NCI-H1694 (cell line): ENCODE data around the gene RAB25.

Experiments
- DNase-seq: peaks from one replicate; lab custom pipeline; 2025; lab: John Stamatoyannopoulos, UW

Gene RAB25

DNA sequence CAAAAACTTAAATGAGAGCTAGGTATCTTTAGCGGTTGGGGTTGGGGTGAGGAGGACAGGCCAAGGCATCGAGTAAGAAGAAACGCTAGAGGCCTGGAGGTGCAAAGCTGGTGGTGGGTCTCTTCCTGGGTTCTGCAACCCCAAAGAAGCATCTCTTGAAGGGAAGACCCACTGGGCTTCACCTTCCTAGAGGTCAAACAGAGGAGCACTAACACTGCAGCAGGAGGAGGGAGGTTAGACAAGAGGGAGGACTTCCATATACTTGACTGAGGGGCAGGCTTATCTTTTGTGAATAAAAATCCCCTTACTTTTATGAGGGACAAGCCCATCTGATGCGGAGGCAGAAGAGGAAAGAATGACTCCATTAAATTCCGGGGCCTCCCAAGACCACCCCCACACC lies 18.8 kb downstream of the RAB25 start:
- no peak for DNase-seq

DNA sequence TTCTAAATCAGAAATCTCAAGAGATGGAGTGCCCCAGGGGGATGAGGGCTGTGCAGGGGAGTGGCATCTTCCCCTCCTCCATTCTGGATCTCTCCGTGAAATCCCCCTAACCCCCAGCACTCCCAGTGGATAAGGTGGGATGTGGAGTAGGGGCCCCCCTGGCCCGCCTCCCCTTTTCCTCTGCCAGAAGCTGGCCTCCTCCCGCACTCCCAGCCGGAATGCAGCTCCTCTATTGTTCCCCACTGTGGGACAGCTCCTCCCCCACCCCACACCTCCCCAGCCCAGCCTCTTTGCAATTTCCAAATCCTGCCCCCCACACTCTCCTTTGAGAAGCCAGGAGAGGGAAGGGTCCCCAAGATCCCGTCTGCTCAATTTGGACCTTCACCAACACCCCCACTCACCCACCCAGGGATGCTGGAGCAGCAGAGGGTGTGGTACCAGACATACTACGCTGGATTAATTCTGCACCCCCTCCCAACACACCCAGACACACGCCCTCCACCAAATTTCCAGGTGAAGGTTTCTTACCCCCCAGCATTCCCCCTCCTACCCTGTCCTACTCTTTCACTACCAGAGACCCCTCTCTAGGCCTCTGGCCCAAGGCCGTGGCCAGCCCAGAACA lies 19.4 kb downstream of the RAB25 start:
- DNase-seq: no peak

DNA sequence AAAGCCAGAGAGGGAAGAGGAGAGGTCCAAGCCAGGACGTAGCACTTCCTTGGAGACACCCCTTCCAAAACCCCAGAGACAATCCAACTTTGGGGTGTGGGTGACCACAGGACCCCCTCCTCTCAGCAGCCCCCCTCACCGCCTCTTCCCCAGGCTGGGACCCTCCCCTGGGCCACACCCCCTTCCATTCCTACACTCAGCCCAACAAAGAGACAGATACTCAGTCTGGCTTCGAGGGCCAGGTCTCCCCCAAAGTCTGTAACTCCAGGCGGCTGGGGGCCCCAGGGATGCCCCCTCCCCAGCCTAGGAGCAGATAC lies 19.9 kb downstream of the RAB25 start:
- no peak for DNase-seq

DNA sequence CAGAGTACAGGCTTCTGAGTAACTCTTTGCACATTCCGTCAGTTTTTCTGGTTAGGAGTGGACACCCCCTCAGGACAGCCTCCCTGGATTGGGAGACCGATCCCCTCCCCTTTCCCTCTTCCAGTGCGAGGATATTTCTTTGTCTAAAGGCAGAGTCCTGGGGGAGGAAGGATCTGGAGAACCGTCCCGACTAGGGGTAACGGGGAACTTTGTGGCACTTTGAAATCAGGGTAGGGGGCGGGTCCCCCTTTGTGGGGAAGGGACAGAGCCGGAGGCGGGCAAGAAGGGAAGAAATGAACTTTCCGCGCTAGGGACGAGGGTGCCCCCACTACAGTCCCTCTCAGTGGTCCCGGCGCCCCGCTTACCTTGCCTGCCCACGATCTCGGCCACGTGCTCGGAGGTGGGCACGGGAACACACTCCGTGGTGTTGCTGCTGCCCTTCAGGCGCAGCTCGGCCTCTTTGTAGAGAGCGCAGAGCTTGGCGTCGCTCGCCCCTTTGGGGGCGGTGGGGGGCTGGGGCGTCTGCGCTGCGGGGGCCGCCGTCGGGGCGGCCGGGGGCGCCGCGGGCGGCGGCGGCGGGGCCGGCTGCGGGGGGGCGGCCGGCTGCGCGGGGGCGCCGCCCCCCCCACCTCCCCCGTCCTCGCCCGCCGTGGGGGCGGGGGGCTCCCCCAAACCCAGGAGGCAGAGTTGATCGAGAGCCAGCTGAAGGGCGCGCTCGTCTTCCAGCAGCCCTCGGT lies 20.4 kb downstream of the RAB25 start:
- no peak for DNase-seq

GRCh38 chr1:156081917-156082308 lies 21.0 kb downstream of the RAB25 start:
- peak; percentile 58 for DNase-seq

GRCh38 chr1:156082309-156083091 lies 21.5 kb downstream of the RAB25 start, which contains the start of gene MEX3A:
MEX3A (minus strand) TSS chr1:156082465; CDS start chr1:156081998, 467 bp downstream.
- peak; percentile 91 for DNase-seq

- DNase-seq: no peak
Observed at GRCh38 chr1:156083800-156084790, 23.1 kb downstream of the RAB25 start.

DNA sequence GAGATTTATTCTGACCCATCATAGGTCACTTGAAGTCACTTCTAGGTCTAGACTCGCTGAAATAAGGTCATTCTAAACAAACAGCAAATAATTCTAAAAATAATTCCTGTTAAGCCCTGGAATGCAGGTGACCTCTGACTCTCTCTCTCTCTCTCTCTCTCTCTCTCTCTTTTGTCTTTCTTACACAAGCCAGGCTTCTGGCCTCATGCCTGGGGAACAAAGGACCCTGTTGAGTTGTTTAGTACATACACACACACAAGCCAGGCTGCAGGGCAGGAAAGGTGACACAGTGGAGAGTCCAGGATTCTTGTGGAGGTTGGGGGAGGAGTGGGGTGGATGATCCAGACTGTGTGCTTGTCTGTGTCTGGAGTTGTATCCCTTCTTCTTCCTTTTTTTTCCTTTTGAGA lies 25.3 kb downstream of the RAB25 start:
- no peak for DNase-seq

DNA sequence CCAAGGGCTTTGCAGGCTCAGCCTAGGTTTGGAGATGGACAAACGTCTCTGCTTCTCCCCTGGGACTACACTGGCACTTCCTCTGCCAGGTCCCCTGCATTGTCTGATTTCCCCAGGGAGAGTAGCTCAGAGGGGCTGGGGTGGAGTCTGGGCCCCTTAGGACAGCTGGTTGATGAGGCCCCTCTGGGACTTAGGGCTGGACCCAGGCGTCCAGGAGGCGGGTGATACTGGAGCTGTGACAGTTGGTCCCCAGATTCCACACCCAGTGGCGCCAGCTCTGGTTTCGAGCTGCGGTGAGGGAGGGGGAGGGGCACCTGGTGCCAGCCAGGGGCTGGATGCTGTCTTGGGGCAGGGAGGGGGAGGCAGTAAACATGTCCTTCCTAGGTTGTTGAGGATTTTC lies 28.7 kb downstream of the RAB25 start:
- peak; percentile 45 for DNase-seq

- no peak for DNase-seq
Observed at GRCh38 chr1:156090138-156090839, 29.3 kb downstream of the RAB25 start.

DNA sequence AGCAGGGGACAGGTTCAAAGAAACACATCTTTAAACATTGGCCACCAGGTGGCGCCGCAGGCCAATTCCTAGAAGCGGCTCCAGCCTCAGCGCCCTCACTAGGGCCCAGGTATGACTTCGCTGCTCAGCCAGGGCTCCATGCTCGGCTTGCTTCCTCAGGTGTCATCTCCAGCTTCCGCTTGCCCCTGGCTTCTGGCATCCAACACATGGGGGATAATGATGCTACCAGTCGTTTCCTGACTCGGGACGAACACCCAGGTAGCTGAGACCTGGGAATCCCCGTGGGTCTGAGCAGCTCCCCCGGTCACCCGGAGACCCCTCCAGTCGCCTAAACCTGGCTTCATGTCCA lies 29.9 kb downstream of the RAB25 start:
- DNase-seq: peak; percentile 92

DNA sequence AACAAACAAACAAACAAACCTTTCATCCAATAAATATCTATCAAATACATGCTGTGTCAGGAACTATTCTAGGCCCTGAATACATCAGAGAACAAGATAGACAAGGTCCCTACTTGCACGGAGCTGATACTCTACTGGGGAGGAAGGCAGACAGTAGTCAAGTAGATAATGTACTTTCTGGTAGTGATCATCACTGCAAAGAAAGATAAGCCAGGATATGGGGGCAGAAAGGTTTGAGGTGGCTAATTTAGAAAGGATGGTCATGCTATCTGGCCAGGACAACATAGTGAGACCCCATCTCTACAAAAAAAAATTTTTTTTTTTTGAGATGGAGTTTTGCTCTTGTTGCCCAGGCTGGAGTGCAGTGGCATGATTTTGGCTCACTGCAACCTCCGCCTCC lies 30.6 kb downstream of the RAB25 start:
- no peak for DNase-seq

- no peak for DNase-seq
Observed at GRCh38 chr1:156095906-156096508, 35.0 kb downstream of the RAB25 start.

GRCh38 chr1:156096640-156097391 lies 35.9 kb downstream of the RAB25 start:
- peak; percentile 96 for DNase-seq

GRCh38 chr1:156097499-156098178 lies 36.7 kb downstream of the RAB25 start:
- DNase-seq: no peak

DNA sequence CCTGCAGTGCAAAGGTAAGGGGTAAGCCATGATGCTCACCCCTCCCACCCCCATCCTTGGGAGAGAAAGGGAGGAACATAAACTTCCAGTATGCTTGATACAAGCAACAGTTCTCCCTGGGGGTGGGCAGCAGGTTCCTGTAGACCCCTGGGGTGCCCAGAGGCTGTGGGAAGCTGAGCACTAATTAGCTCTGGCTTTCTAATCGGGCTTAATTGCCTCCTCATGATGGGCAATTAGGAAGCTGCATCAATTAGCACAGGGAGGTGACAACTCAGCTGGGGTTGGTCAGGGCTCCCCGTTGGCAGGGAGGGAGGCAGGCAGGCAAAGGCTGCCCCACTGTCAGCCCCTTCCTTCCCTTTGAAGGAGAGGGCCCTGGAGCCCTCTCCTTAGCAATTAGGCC lies 37.8 kb downstream of the RAB25 start:
- no peak for DNase-seq

GRCh38 chr1:156099282-156099681 lies 38.3 kb downstream of the RAB25 start:
- DNase-seq: no peak

- peak; percentile 47 for DNase-seq
Observed at GRCh38 chr1:156100205-156100995, 39.4 kb downstream of the RAB25 start.

DNA sequence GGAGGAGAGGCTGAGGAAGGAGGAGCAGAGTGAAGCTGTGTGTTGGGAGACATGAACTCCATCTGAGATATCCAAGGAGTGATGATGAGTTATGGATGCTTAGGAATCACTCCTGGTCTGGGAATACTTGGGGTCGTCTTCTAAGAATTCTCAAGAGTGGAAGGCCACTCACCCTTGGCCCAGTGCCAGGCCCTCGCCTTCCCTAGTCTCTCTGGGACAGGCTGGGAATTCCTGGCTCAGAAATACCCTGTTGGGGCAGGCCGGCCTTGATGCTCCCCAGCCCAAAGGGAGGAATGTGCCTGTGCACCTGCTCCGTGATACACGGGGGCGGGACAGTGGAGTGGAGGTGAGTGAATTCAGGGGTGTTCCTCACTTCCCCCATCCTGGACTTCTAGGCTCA lies 40.9 kb downstream of the RAB25 start:
- no peak for DNase-seq
